Measurements from ENCODE around the gene NT5M. TPM values are rescaled to one million over a fixed set of nuclear protein-coding genes. Genes with fewer than 3 reads are reported as not detected.

Gene NT5M
- total RNA-seq, 1 experiment from 2014 or later: 6.6 TPM

GRCh38 chr17:17341452-17341851, 38.3 kb downstream of the NT5M start:
- H4K8ac ChIP-seq (replicated peaks; ENCODE audit: insufficient read length, low read depth, low read length): no peak overlapping the region
- no peak overlapping the region for H4K5ac ChIP-seq (ENCODE audit: insufficient read length, low read depth, low read length)
- H4K20me1 ChIP-seq (ENCODE audit: control insufficient read depth, insufficient read depth, insufficient read length): peaks cover 3% of the 10 kb centered on the region
- no peak overlapping the region for H3K23ac ChIP-seq (ENCODE audit: insufficient read length, low read depth, low read length)
- H3K27me3 Mint-ChIP-seq (ENCODE audit: low read depth): no peaks in the 10 kb centered on the region
- no peak overlapping the region for H3K4me3 Mint-ChIP-seq
- TF ChIP-seq, protein P1, sequence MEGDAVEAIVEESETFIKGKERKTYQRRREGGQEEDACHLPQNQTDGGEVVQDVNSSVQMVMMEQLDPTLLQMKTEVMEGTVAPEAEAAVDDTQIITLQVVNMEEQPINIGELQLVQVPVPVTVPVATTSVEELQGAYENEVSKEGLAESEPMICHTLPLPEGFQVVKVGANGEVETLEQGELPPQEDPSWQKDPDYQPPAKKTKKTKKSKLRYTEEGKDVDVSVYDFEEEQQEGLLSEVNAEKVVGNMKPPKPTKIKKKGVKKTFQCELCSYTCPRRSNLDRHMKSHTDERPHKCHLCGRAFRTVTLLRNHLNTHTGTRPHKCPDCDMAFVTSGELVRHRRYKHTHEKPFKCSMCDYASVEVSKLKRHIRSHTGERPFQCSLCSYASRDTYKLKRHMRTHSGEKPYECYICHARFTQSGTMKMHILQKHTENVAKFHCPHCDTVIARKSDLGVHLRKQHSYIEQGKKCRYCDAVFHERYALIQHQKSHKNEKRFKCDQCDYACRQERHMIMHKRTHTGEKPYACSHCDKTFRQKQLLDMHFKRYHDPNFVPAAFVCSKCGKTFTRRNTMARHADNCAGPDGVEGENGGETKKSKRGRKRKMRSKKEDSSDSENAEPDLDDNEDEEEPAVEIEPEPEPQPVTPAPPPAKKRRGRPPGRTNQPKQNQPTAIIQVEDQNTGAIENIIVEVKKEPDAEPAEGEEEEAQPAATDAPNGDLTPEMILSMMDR (conservative IDR thresholded peaks at IDR 0.05): no peak
- H2BK15ac ChIP-seq (ENCODE audit: low read depth, low read length): no peak overlapping the region; the same call in 1 of the 2 replicates
- no peak overlapping the region for H3T11ph ChIP-seq (ENCODE audit: low read length)
- H3K27ac Mint-ChIP-seq: no peak overlapping the region
- H3K23me2 ChIP-seq (ENCODE audit: insufficient read length, low read depth, low read length, poor library complexity, severe bottlenecking): no peaks in the 10 kb centered on the region
- H2BK120ac ChIP-seq (ENCODE audit: low read depth, low read length, poor library complexity, severe bottlenecking): no peak overlapping the region
- H2AK5ac ChIP-seq (ENCODE audit: insufficient read length, low read length): no peak overlapping the region
- no peaks in the 10 kb centered on the region for H3K9me3 ChIP-seq (ENCODE audit: control insufficient read depth, low read depth, low read length)
- H3K27ac ChIP-seq (ENCODE audit: insufficient read length, low read depth, low read length): no peak overlapping the region
- H3K9me3 Mint-ChIP-seq: no peaks in the 10 kb centered on the region
- no peaks in the 10 kb centered on the region for H3K79me1 ChIP-seq (ENCODE audit: insufficient read depth, low read depth, low read length, poor library complexity, severe bottlenecking)
- no peaks in the 10 kb centered on the region for H3K36me3 Mint-ChIP-seq (ENCODE audit: insufficient read depth in 1 of 3, low read depth in 3 of 3)
- H3K4ac ChIP-seq (ENCODE audit: low read depth, low read length): no peak overlapping the region
- no peak overlapping the region for H3K18ac ChIP-seq (ENCODE audit: insufficient read length, low read depth, low read length)
- no peak overlapping the region for H3K4me2 ChIP-seq (ENCODE audit: insufficient read depth, insufficient read length, low read length)
- no peak overlapping the region for H2BK5ac ChIP-seq (ENCODE audit: insufficient read length, low read length)
- no peaks in the 10 kb centered on the region for H3K4me1 Mint-ChIP-seq
- H3K79me2 ChIP-seq (ENCODE audit: insufficient read depth, low read length): no peaks in the 10 kb centered on the region
- no peaks in the 10 kb centered on the region for H3K27me3 ChIP-seq (ENCODE audit: insufficient read depth, low read length)
- no peak overlapping the region for H4K91ac ChIP-seq (ENCODE audit: insufficient read length, low read depth, low read length)
- no peak overlapping the region for H3K9ac ChIP-seq (ENCODE audit: extremely low read depth, insufficient read length, low read length)
- H3K14ac ChIP-seq (ENCODE audit: insufficient read depth, low read length): no peak overlapping the region
- H2BK20ac ChIP-seq (ENCODE audit: low read depth, low read length, poor library complexity, severe bottlenecking): no peak overlapping the region
- no peak overlapping the region for H2AFZ ChIP-seq (ENCODE audit: low read length)
- no peak overlapping the region for H3K56ac ChIP-seq (ENCODE audit: insufficient read length, low read depth, low read length)
- whole genome bisulfite sequencing (ENCODE audit: extremely low coverage, insufficient read length, low lambda C conversion rate): no CpG with 5 or more reads among the region's 7 CpGs
- no peak for DNase-seq
- H2BK12ac ChIP-seq (ENCODE audit: insufficient read length, low read depth, low read length): no peak overlapping the region
- no peaks in the 10 kb centered on the region for H3K4me1 ChIP-seq (ENCODE audit: insufficient read depth, low read length)

Data from H9 (cell line).